Vagina (tissue), 2 donors: Measurements from ENCODE around the gene JADE2. TPM values are rescaled to one million over a fixed set of nuclear protein-coding genes. Genes with fewer than 3 reads are reported as not detected.

Experiments used
- DNase-seq, 2 donors: peaks; one replicate each; pipeline ENCODE4 v3.0.0-alpha.2; 2017; ENCODE audit errors: extremely low spot score in 2 of 2
- H3K27ac ChIP-seq: fragments of 200-600 bp; sonication (generic); one replicate; pipeline ENCODE4 v1.5.1; 2019
- H3K27me3 ChIP-seq: fragments of 200-600 bp; sonication (generic); one replicate; pipeline ENCODE4 v1.5.1; 2019
- H3K36me3 ChIP-seq, 2 donors: fragments of 200-600 bp; sonication (generic); one replicate each; pipeline ENCODE4 v1.5.1; 2017 to 2019
- H3K4me1 ChIP-seq: fragments of 200-600 bp; sonication (generic); one replicate; pipeline ENCODE4 v1.5.1; 2019
- H3K4me3 ChIP-seq, 2 donors: fragments of 200-600 bp; sonication (generic); 1 replicate in 1 of 2; 2 replicates in 1 of 2; pipeline ENCODE4 v1.5.1; 2016 to 2019
- H3K9me3 ChIP-seq: fragments of 200-600 bp; sonication (generic); one replicate; pipeline ENCODE4 v1.5.1; 2019
- POLR2A ChIP-seq, 2 donors: fragments of 450-650 bp; IDR thresholded peaks; one replicate each; pipeline ENCODE4 v1.6.1; 2017; ENCODE audit warnings: antibody characterized with exemption in 2 of 2, mild to moderate bottlenecking in 2 of 2, moderate library complexity in 2 of 2
- POLR2AphosphoS5 ChIP-seq, 2 donors: sonication (generic); formaldehyde crosslinking; IDR thresholded peaks; one replicate each; pipeline ENCODE4 v1.9.0; 2017; ENCODE audit warnings: antibody characterized with exemption in 2 of 2, mild to moderate bottlenecking in 2 of 2, low read depth in 1 of 2; ENCODE audit not compliant: insufficient read depth in 1 of 2
- intact Hi-C: fragments of 100-400 bp; cut with DNase I; formaldehyde crosslinking; loops from one replicate; pipeline ENCODE4 v1.15.1; 2023
- total RNA-seq: library from RNA; depleted of rRNA; stranded (reverse); fragments of >200 nt; gene quantifications from one replicate; pipeline ENCODE4 v1.2.3, GENCODE V29; 2016
- TF ChIP-seq, protein P1 (sequence below), 3 experiments: fragments of 450-650 bp in 2 of 3; fragments of 200-600 bp in 1 of 3; sonication (generic) in 1 of 3; IDR thresholded peaks; one replicate each; pipeline ENCODE4 v1.5.1; 2017 to 2019; ENCODE audit warnings: antibody characterized with exemption in 3 of 3, mild to moderate bottlenecking in 2 of 3, moderate library complexity in 2 of 3

JADE2 gene
- total RNA-seq, 1 donor from 2014 or later, result 35.4 TPM

DNA sequence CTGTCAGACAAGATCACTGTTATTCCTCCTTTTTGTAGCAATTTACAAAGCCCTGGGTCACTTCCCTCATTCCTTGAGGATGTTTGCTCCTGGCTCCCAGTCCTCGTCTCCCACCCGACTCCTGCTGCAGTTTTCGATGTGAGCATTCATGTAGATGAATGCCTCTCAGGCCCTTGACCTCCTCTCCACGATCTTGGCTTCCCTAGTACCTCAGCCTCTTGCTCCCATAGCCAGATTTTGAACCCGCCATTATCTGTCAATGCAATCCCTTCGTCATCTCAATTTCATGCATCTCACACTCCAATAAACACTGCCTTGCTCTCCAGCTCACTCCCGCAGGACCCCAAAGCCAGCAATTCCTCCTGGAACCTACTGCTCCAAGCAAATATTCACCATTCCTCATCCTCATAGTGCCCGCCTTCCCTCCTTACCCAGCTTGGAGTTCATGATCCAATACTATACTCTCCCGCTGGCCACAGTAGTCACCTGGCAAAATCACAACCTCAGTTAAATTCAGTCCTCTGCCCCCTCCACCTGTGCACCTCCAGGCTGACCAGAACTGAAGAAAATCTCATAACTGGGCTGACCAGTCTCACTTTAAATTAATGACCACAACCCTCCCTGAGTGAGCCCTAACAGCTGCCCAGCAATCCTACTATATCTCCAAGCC, 35.1 kb upstream of the JADE2 start:
- H3K27me3 ChIP-seq, result no peaks in the 10 kb centered on the region
- DNase-seq, result no peak
- no peaks in the 10 kb centered on the region for H3K36me3 ChIP-seq
- TF ChIP-seq, protein P1, sequence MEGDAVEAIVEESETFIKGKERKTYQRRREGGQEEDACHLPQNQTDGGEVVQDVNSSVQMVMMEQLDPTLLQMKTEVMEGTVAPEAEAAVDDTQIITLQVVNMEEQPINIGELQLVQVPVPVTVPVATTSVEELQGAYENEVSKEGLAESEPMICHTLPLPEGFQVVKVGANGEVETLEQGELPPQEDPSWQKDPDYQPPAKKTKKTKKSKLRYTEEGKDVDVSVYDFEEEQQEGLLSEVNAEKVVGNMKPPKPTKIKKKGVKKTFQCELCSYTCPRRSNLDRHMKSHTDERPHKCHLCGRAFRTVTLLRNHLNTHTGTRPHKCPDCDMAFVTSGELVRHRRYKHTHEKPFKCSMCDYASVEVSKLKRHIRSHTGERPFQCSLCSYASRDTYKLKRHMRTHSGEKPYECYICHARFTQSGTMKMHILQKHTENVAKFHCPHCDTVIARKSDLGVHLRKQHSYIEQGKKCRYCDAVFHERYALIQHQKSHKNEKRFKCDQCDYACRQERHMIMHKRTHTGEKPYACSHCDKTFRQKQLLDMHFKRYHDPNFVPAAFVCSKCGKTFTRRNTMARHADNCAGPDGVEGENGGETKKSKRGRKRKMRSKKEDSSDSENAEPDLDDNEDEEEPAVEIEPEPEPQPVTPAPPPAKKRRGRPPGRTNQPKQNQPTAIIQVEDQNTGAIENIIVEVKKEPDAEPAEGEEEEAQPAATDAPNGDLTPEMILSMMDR (IDR thresholded peaks at IDR 0.05), result no peak
- no peak for TF ChIP-seq POLR2A (IDR thresholded peaks at IDR 0.05)
- no peak for TF ChIP-seq POLR2AphosphoS5 (IDR thresholded peaks at IDR 0.05; ENCODE audit: insufficient read depth in 1 of 2, low read depth in 1 of 2)
- no peak overlapping the region for H3K4me3 ChIP-seq
- intact Hi-C loops, result no loop called here
- H3K9me3 ChIP-seq, result no peaks in the 10 kb centered on the region
- H3K27ac ChIP-seq, result no peak overlapping the region
- no peaks in the 10 kb centered on the region for H3K4me1 ChIP-seq

DNA sequence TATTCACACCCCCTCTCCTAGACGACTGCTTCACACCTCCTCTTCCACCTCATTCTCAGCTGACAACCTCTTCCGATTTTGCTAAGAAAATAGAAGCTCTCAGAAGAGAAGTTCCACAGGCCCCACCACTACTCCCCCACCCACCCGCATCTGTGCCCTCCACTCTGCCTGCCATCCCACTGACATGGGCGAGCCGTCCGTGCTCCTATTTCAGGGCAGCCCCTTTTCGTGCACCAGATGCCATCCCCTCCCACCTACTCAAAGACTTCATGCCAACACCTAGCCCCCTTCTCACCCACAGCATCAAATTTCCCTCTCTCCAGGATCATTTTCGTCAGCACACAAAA, 34.6 kb upstream of the JADE2 start:
- Histone ChIP-seq H3K27ac (no peak overlapping the region), H3K27me3 (no peaks in the 10 kb centered on the region), H3K36me3 (no peaks in the 10 kb centered on the region), H3K4me1 (no peaks in the 10 kb centered on the region), H3K4me3 (no peak overlapping the region), H3K9me3 (no peaks in the 10 kb centered on the region)
- TF ChIP-seq, protein P1 (IDR thresholded peaks at IDR 0.05), result no peak
- TF ChIP-seq POLR2AphosphoS5 (IDR thresholded peaks at IDR 0.05; ENCODE audit: insufficient read depth in 1 of 2, low read depth in 1 of 2), result no peak
- no peak for TF ChIP-seq POLR2A (IDR thresholded peaks at IDR 0.05)
- DNase-seq, result no peak
- intact Hi-C loops, result no loop called here

DNA sequence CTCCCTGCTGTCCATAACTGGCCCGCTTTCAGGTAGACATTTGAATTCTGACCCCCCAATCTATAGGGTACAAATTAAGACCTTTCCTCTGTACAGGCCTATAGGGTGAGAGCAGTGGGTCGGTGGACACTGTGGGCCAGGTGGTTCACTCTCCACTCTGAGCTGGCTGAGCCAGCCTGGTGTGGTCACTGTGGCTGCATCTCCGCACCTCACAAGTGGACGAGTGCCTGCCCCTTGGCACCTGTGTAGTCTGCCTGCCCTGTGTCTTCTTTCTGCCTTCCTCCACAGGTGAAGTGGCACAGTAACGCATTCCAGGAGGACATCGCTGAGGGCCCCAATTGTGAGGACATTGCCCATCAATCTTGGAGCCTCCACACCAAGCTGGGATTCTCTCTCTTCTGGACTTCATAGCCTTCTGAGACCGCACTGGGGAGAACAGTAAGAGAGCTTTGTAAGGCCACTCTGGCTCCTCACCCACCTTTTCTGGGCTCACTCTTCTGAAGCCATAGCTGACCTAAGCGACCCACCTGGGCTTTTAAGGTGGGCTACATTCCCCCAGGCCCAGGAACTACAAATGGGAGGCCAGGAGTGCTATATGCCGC, 33.5 kb upstream of the JADE2 start:
- Histone ChIP-seq H3K4me1 (no peaks in the 10 kb centered on the region), H3K9me3 (no peaks in the 10 kb centered on the region), H3K27me3 (no peaks in the 10 kb centered on the region), H3K27ac (no peak overlapping the region), H3K4me3 (no peak overlapping the region), H3K36me3 (no peaks in the 10 kb centered on the region)
- no peak for DNase-seq
- intact Hi-C loops, result no loop called here
- TF ChIP-seq POLR2A (IDR thresholded peaks at IDR 0.05) (no peak), POLR2AphosphoS5 (IDR thresholded peaks at IDR 0.05; ENCODE audit: insufficient read depth in 1 of 2, low read depth in 1 of 2) (no peak)
- TF ChIP-seq, protein P1 (IDR thresholded peaks at IDR 0.05), result no peak

DNA sequence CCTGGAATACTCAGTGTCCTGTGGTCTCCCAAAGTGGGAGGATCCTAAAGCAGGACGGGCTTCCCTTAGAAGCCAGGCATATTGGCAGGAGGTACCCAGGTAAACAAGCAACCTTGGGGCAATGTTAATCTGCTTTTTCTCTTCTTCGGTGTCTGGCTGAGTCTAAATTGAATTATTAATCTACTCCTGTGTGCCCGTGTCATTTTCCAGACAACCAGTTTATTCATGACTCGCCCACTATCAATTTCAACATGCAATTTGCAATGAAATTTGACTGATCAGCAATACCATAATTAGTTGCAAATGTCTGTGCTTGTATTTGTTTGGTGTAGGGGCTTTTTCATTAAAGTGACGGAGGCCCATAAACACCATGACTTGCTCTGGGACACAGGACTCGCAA, 32.9 kb upstream of the JADE2 start:
- H3K9me3 ChIP-seq, result no peaks in the 10 kb centered on the region
- H3K4me1 ChIP-seq, result no peaks in the 10 kb centered on the region
- intact Hi-C loops, result no loop called here
- H3K4me3 ChIP-seq, result no peak overlapping the region
- no peak for DNase-seq
- H3K36me3 ChIP-seq, result no peaks in the 10 kb centered on the region
- TF ChIP-seq POLR2AphosphoS5 (IDR thresholded peaks at IDR 0.05; ENCODE audit: insufficient read depth in 1 of 2, low read depth in 1 of 2) (no peak), POLR2A (IDR thresholded peaks at IDR 0.05) (no peak)
- TF ChIP-seq, protein P1 (IDR thresholded peaks at IDR 0.05), result no peak
- no peaks in the 10 kb centered on the region for H3K27me3 ChIP-seq
- no peak overlapping the region for H3K27ac ChIP-seq

DNA sequence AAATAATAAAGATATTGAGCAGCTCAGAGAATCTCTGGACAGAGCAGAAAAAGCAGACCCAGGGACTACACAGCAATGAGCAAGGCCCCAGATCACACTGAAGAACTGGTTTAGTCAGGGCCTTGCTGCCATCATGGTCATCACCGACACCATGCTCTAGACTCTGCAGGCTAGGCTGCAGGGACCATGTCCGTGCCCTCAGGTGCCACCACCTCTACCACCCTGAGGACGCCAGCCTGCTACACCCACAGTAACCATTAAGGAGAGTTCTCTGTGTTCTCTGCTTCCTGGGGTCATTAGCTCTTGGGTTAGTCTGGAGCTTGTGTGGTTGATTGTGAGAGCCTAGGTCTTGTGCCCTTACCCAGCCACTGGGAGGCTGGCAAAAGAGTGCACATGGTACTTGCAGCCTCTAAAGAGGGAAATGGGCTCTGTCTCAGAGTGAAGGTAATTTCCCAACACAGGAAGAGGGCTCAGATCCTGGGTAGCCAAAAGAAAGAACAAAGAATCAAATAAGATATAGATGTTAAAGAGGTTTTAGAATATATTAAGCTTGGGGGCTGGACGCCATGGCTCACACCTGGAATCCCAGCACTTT, 31.9 kb upstream of the JADE2 start:
- Histone ChIP-seq H3K27ac (no peak overlapping the region), H3K9me3 (no peaks in the 10 kb centered on the region), H3K4me3 (no peak overlapping the region), H3K27me3 (no peaks in the 10 kb centered on the region), H3K4me1 (no peaks in the 10 kb centered on the region), H3K36me3 (no peaks in the 10 kb centered on the region)
- no peak for TF ChIP-seq POLR2AphosphoS5 (IDR thresholded peaks at IDR 0.05; ENCODE audit: insufficient read depth in 1 of 2, low read depth in 1 of 2)
- TF ChIP-seq, protein P1 (IDR thresholded peaks at IDR 0.05), result no peak
- no peak for TF ChIP-seq POLR2A (IDR thresholded peaks at IDR 0.05)
- no peak for DNase-seq
- intact Hi-C loops, result no loop called here
